Natural killer cell (primary cell): ENCODE results near the gene DYNLT2B. TPM values are rescaled to one million over a fixed set of nuclear protein-coding genes. Genes with fewer than 3 reads are reported as not detected.
A peak's percentile ranks its signal among the peaks of the same experiment; 100 is the strongest.
"Not testable (repeated sequence)": the region's sequence is repeated elsewhere in the genome, so short reads cannot be mapped to it uniquely, and the experiment has no call there.

Experiments used
- ATAC-seq, 3 donors: fragments of 150-1000 bp in 2 of 3; fragments of 200-7000 bp in 1 of 3; cut with Tn5 transposase; 1 replicate in 1 of 3; 2 replicates in 2 of 3; pipeline ENCODE4 v1.10.0; 2021; ENCODE audit warnings: mild to moderate bottlenecking in 2 of 3, moderate library complexity in 2 of 3
- DNase-seq, 2 donors: peaks; one replicate each; pipeline versions ENCODE4 v3.0.0 to v3.0.0-alpha.2; 2013 to 2021; ENCODE audit warnings: mixed read lengths in 1 of 2
- H3K27ac ChIP-seq: one replicate; pipeline ENCODE4 v1.5.1; 2013; ENCODE audit warnings: mild to moderate bottlenecking, low read length
- H3K27me3 ChIP-seq: one replicate; pipeline ENCODE4 v1.6.1; 2013; ENCODE audit warnings: low read length; ENCODE audit not compliant: control insufficient read depth, insufficient read depth
- H3K36me3 ChIP-seq: one replicate; pipeline ENCODE4 v1.6.1; 2013; ENCODE audit warnings: low read length; ENCODE audit not compliant: control insufficient read depth, insufficient read depth
- H3K4me1 ChIP-seq: one replicate; pipeline ENCODE4 v1.6.1; 2013; ENCODE audit warnings: low read length; ENCODE audit not compliant: control insufficient read depth, insufficient read depth
- H3K4me3 ChIP-seq: one replicate; pipeline ENCODE4 v1.5.1; 2013; ENCODE audit warnings: low read length
- H3K9me3 ChIP-seq: one replicate; pipeline ENCODE4 v1.6.1; 2013; ENCODE audit warnings: low read length; ENCODE audit not compliant: control insufficient read depth, insufficient read depth
- H3K27ac Mint-ChIP-seq, 2 donors: one replicate each; pipeline ENCODE4 v1.8.0; 2022; ENCODE audit warnings: mild to moderate bottlenecking in 2 of 2, mixed read lengths in 2 of 2, moderate library complexity in 1 of 2
- H3K27me3 Mint-ChIP-seq, 2 donors: one replicate each; pipeline ENCODE4 v1.8.0; 2022; ENCODE audit warnings: low read depth in 2 of 2, mixed read lengths in 2 of 2
- H3K36me3 Mint-ChIP-seq: one replicate; pipeline ENCODE4 v1.8.0; 2022; ENCODE audit warnings: mixed read lengths
- H3K4me1 Mint-ChIP-seq, 2 donors: one replicate each; pipeline ENCODE4 v1.8.0; 2022; ENCODE audit warnings: mixed read lengths in 2 of 2
- H3K4me3 Mint-ChIP-seq: one replicate; pipeline ENCODE4 v1.8.0; 2022; ENCODE audit warnings: mild to moderate bottlenecking, moderate library complexity, mixed read lengths
- H3K9me3 Mint-ChIP-seq, 2 donors: one replicate each; pipeline ENCODE4 v1.8.0; 2022; ENCODE audit warnings: mixed read lengths in 2 of 2
- WGBS: methylation state at CpG from one replicate; pipeline ENCODE4 v1.1.7; 2013; ENCODE audit warnings: missing lambda C conversion rate; ENCODE audit not compliant: insufficient coverage; 5-methylcytosine and 5-hydroxymethylcytosine counted together
- intact Hi-C: fragments of 100-400 bp; cut with micrococcal nuclease; formaldehyde crosslinking; loops from one replicate; pipeline ENCODE4 v1.14.2; 2022
- total RNA-seq, 4 donors: library from RNA; stranded (reverse); fragments of 120-200 nt in 1 of 4; gene quantifications; one replicate each; pipeline versions ENCODE4 v1.2.3 to v1.2.4, GENCODE V29; 2013 to 2022
- TF ChIP-seq, protein P1 (sequence below): fragments of 200-600 bp; IDR thresholded peaks from one replicate; pipeline ENCODE4 v1.8.0; 2022; ENCODE audit warnings: antibody characterized with exemption

Gene DYNLT2B
- total RNA-seq, 3 donors from 2014 or later (not counting 1 experiment from before 2014, with no cell fraction given) = 3.6 to 7.3 (median 5.4) TPM

- Histone ChIP-seq H3K27ac (no peak overlapping the region), H3K4me1 (peaks cover 4% of the 10 kb centered on the region), H3K9me3 (no peaks in the 10 kb centered on the region), H3K36me3 (no peaks in the 10 kb centered on the region), H3K4me3 (no peak overlapping the region), H3K27me3 (no peaks in the 10 kb centered on the region)
- no peaks in the 10 kb centered on the region for H3K9me3 Mint-ChIP-seq
- peaks cover 0 to 14% of the 10 kb centered on the region in 2 donors for H3K4me1 Mint-ChIP-seq
- DNase-seq (no peak), ATAC-seq (no peak)
- H3K27me3 Mint-ChIP-seq = no peaks in the 10 kb centered on the region
- H3K36me3 Mint-ChIP-seq = no peaks in the 10 kb centered on the region
- no peak overlapping the region for H3K27ac Mint-ChIP-seq
- TF ChIP-seq, protein P1, sequence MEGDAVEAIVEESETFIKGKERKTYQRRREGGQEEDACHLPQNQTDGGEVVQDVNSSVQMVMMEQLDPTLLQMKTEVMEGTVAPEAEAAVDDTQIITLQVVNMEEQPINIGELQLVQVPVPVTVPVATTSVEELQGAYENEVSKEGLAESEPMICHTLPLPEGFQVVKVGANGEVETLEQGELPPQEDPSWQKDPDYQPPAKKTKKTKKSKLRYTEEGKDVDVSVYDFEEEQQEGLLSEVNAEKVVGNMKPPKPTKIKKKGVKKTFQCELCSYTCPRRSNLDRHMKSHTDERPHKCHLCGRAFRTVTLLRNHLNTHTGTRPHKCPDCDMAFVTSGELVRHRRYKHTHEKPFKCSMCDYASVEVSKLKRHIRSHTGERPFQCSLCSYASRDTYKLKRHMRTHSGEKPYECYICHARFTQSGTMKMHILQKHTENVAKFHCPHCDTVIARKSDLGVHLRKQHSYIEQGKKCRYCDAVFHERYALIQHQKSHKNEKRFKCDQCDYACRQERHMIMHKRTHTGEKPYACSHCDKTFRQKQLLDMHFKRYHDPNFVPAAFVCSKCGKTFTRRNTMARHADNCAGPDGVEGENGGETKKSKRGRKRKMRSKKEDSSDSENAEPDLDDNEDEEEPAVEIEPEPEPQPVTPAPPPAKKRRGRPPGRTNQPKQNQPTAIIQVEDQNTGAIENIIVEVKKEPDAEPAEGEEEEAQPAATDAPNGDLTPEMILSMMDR = no peak
- WGBS = 85% methylated on average over 11 of the region's 11 CpGs
- intact Hi-C loops = no loop called here
- H3K4me3 Mint-ChIP-seq = no peak overlapping the region
Measured at GRCh38 chr3:196323691-196324090, 5.7 kb upstream of the DYNLT2B start.

DNA sequence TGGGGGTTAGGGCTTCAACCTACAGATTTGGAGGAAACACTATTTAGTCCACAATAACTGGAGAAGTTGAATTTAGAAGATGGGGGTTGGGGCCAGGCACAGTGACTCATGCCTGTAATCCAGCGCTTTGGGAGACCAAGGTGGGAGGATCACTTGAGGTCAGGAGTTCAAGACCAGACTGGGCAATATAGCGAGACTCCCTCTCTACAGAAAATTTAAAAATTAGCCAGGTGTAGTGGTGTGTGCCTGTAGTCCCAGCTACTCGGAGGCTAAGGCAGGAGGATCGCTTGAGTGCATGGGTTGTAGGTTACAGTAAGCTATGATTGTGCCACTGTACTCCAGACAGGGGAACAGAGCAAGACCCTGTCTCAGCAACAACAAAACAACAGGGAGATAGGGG is 5.0 kb upstream of the DYNLT2B start:
- H3K9me3 Mint-ChIP-seq = no peaks in the 10 kb centered on the region
- WGBS = 97% methylated on average over 3 of the region's 4 CpGs

DNA sequence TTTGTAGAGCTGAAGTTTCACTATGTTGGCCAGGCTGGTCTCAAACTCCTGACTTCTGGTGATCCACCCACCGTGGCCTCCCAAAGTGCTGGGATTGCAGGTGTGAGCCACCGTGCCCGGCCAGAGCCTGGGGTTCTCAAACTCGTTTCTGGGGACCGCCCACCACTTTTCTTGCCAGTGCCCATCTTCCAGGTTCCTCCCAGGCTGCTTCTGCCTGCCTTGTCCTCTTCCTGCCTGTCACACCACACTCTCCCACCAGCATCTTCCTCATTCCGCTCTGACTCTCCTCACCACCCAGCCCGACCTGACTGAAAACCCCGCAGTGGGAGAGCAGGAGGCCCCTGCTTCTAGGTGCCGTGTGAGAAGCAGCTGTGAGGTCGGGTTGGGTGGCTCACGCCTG is 3.1 kb upstream of the DYNLT2B start:
- H3K27me3 ChIP-seq = no peaks in the 10 kb centered on the region
- Mint-ChIP-seq H3K27me3 (no peaks in the 10 kb centered on the region), H3K4me1 (peaks cover 0 to 25% of the 10 kb centered on the region in 2 donors), H3K27ac (peak overlapping the region in 1 of 2 donors; percentile 22), H3K4me3 (no peak overlapping the region), H3K36me3 (no peaks in the 10 kb centered on the region), H3K9me3 (no peaks in the 10 kb centered on the region)
- H3K27ac ChIP-seq = no peak overlapping the region
- no peak for ATAC-seq
- intact Hi-C loops = no loop called here
- no peak for DNase-seq
- no peak overlapping the region for H3K4me3 ChIP-seq
- no peaks in the 10 kb centered on the region for H3K36me3 ChIP-seq
- TF ChIP-seq, protein P1 = no peak
- WGBS = 86% methylated on average over 11 of the region's 11 CpGs
- no peaks in the 10 kb centered on the region for H3K9me3 ChIP-seq
- peaks cover 13% of the 10 kb centered on the region for H3K4me1 ChIP-seq

More for the DNA sequence above, 5.0 kb upstream of the DYNLT2B start:
- no peak for ATAC-seq
- intact Hi-C loops = no loop called here
- TF ChIP-seq, protein P1 = no peak
- Histone ChIP-seq H3K27me3 (no peaks in the 10 kb centered on the region), H3K27ac (no peak overlapping the region), H3K9me3 (no peaks in the 10 kb centered on the region), H3K4me3 (no peak overlapping the region), H3K36me3 (no peaks in the 10 kb centered on the region), H3K4me1 (peaks cover 7% of the 10 kb centered on the region)
- DNase-seq = no peak
- H3K27ac Mint-ChIP-seq = no peak overlapping the region
- H3K4me3 Mint-ChIP-seq = no peak overlapping the region
- peaks cover 0 to 18% of the 10 kb centered on the region in 2 donors for H3K4me1 Mint-ChIP-seq
- H3K36me3 Mint-ChIP-seq = no peaks in the 10 kb centered on the region
- H3K27me3 Mint-ChIP-seq = no peaks in the 10 kb centered on the region

DNA sequence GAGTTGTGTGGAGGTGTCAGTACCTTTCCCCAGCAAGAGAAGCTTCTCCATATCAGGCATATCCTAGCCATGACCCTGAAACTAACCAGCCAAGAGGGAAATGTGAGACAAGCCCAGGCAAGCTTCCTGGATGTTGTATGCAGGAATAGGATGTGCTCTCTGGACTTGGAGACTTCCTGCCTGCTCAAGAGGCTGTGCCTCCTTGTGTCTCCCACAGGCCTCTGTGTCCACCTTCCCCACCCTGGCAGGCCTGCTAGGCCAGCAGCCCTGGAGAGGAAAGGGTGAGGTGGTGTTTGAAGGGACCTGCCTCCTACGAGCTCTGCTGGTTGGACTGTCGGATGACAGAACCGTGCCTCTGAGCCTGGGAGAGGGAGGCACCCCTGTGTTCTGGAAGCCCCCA is 2.1 kb upstream of the DYNLT2B start:
- Histone ChIP-seq H3K27me3 (no peaks in the 10 kb centered on the region), H3K27ac (no peak overlapping the region), H3K36me3 (no peaks in the 10 kb centered on the region), H3K4me3 (no peak overlapping the region), H3K4me1 (peaks cover 13% of the 10 kb centered on the region), H3K9me3 (no peaks in the 10 kb centered on the region)
- WGBS = 78% methylated on average over 3 of the region's 3 CpGs
- no peak for DNase-seq
- no peaks in the 10 kb centered on the region for H3K27me3 Mint-ChIP-seq
- H3K36me3 Mint-ChIP-seq = no peaks in the 10 kb centered on the region
- no peak for ATAC-seq
- H3K27ac Mint-ChIP-seq = peak overlapping the region in 1 of 2 donors; percentile 96
- intact Hi-C loops = no loop called here
- peaks cover 0 to 25% of the 10 kb centered on the region in 2 donors for H3K4me1 Mint-ChIP-seq
- H3K4me3 Mint-ChIP-seq = no peak overlapping the region
- TF ChIP-seq, protein P1 = no peak
- no peaks in the 10 kb centered on the region for H3K9me3 Mint-ChIP-seq

GRCh38 chr3:196316799-196317686 is 997 bp downstream of the DYNLT2B start:
- peaks cover 13% of the 10 kb centered on the region for H3K4me1 ChIP-seq
- not testable (repeated sequence) for H3K27me3 Mint-ChIP-seq, H3K36me3 ChIP-seq, DNase-seq, H3K9me3 ChIP-seq, H3K9me3 Mint-ChIP-seq, H3K36me3 Mint-ChIP-seq, H3K27me3 ChIP-seq, ATAC-seq
- intact Hi-C loops = loop anchor here (5.0 kb wide), 2 partner anchors 40 to 185 kb away; partner anchors contain the start of gene RNF168
- peak overlapping the region; percentile 95 for H3K4me3 Mint-ChIP-seq
- H3K4me3 ChIP-seq = peak overlapping the region; percentile 86
- peaks cover 0 to 25% of the 10 kb centered on the region in 2 donors for H3K4me1 Mint-ChIP-seq
- H3K27ac Mint-ChIP-seq = peak overlapping the region; percentile 72 to 96
- H3K27ac ChIP-seq = peak overlapping the region; percentile 93
- 16% methylated on average over 17 of the region's 17 CpGs for WGBS
